AG10803 (cell line): Measurements from ENCODE around the gene PISD.

Experiments used
- DNase-seq: peaks from one replicate; pipeline ENCODE4 v3.0.0; 2010; ENCODE audit warnings: low read depth
- H3K4me3 ChIP-seq: 2 replicates; pipeline ENCODE4 v1.5.1; 2011; ENCODE audit warnings: mild to moderate bottlenecking, low read length, control low read depth
- CTCF ChIP-seq: conservative IDR thresholded peaks from 2 replicates; pipeline ENCODE4 v1.5.1; 2011; ENCODE audit warnings: mild to moderate bottlenecking, low read length, control low read depth, inconsistent platforms

PISD gene

DNA sequence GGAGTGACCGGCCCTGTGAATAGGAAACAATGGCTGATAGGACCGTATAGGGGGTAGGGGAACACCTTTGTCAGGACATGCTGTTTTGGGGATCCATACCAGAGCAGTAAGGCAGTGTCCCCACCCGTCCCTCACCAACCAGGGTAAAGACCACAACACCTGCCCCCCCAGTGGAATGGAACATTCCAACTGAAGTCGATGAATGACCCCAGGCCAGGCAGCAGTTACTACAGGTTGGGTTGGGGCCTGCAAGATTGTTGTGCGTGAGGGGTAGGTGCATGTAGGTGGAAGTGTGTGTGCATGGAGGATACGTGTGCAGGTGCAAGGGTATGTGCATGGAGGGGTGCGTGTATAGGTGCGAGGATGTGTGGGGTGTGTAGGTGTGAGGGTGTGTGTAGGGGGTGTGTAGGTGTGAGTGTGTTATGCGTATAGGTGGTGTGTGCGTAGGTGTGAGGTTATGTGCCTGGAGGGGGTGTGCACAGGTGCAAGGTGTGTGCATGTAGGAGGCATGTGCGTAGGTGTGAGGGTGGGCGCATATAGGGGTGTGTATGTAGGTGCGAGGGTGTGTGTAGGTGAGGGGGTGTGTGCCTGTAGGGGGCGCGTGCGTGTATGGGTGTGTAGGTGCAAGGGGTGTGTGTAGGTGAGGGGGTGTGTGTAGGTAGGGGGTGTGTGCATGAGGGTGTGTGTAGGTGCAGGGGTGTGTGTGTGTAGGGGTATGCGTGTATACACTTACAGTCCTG lies 32.9 kb downstream of the PISD start:
- no peak for TF ChIP-seq CTCF
- DNase-seq: no peak
- peak overlapping the region; percentile 74 for H3K4me3 ChIP-seq

GRCh38 chr22:31628362-31628761 lies 33.7 kb downstream of the PISD start:
- TF ChIP-seq CTCF: no peak
- DNase-seq: no peak
- H3K4me3 ChIP-seq: no peak overlapping the region

- TF ChIP-seq CTCF: no peak
- no peak for DNase-seq
These were observed 34.7 kb downstream of the PISD start for GRCh38 chr22:31627223-31627731.

DNA sequence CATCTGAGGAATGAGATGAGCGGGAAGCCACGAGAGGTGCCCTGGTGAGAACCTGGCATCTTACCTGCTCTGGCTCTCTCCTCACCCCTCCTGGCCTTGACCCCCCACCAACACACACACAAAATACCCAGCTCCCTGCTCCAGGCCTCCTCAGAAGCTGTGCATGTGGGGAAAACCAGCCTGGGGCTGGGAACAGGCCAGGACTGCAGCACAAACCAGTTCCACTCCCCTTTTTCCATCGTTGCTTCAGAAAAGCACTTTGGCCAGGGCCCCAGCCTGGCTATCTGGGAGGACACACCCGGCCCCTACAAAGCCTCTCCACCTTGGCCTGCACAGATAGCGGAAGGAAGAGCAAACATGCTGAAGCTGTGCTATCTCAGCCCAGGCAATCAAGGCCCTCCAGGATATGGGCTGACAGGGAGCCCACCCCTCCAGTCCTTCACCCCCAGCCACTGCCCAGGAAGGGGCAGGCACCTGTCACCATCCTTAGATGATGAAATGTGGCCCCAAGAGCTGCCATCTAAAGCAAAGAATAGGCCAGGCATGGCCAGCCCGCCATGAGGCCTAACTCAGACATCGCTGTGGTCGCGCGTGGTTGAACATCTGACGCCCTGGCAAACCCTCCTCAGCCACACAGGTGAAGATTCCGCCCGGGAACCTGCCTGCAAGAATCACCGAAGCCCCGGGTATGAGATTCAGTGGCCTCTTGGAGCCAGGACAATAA lies 35.4 kb downstream of the PISD start:
- DNase-seq: no peak
- no peak for TF ChIP-seq CTCF
- H3K4me3 ChIP-seq: no peak overlapping the region

More at GRCh38 chr22:31627223-31627731, 34.7 kb downstream of the PISD start:
- no peak overlapping the region for H3K4me3 ChIP-seq

- no peak overlapping the region for H3K4me3 ChIP-seq
- TF ChIP-seq CTCF: no peak
- DNase-seq: no peak
These were observed 36.2 kb downstream of the PISD start for GRCh38 chr22:31625661-31626426.

DNA sequence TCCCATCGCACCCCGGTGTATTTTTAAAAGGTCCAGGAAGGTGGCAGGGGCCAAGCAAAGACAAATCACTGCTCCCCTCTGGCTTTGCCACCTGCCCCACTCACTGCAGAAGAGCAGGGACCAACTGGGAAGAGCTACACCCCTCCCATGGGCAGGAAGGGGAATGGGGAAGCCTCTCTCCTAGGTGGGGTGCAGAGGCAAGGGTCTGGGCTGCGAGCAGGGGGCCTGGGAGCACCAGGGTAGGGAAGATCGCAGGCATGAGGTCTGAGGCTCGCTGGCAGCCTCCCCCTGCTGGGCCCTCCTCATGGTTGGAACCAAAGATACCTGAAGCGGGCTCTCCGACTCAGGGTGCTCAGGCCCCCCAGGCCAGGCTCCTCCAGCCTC lies 36.8 kb downstream of the PISD start:
- TF ChIP-seq CTCF: no peak
- no peak overlapping the region for H3K4me3 ChIP-seq
- no peak for DNase-seq
